ENCODE measurements around the gene GALNTL6. TPM values are rescaled to one million over a fixed set of nuclear protein-coding genes. Genes with fewer than 3 reads are reported as not detected.

Gene GALNTL6
- 0.05 to 0.08 TPM (median 0.07 TPM) in 5 replicates for total RNA-seq (2022; extraction: Qiagen RNA extraction)

DNA sequence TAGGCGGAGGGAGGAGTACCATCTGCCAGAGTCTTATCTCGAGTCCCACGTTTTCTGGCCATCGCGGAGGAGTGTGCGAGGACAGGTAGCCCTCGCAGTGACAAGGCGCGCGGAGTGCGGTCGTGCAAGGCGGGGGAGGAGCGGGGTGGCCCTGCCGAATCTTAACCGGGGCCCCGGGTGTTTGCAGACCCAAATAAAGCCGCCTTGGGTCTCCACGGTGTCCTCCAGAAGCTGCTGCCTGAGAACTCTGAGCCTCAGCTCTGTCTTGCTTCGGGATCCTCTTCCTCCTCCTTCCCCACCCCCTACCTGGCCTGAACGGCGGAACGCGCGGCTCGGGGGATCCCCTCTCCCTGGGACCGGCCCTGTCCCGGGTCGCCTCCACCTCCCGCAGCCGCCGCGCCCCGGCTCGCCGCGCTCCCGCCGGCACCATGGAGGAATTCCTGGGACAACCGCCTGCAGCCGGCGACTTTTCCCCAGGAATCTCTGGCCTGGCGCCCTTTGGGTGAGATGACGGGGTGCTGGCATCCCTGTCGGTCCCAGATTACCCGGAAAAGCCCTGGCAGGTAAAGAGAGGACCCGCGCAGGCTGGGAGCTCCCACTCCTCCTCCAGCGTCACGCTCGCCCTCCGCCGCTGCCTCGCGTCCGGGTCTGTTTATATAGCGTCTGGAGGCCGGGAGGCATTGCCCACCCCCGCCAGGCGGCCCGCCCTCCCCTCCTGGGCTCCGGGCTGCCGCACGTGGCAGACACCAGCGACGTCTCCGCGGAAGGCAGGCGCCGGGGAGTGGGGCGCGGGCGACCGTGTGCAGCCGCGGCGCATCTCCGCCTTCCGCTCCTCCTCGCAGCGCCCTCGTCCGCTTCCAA lies at the start of gene GALNTL6:
GALNTL6 (plus strand) TSS at position 740 of the 861 bp plus-strand sequence.

